HG03280 (cell line): ENCODE data around the gene KRT80.

Experiments
- ATAC-seq: cut with Tn5 transposase; IDR thresholded peaks from one replicate; pipeline ENCODE4 v1.9.1; 2021; ENCODE audit warnings: mild to moderate bottlenecking, moderate library complexity; ENCODE audit not compliant: unreplicated experiment

KRT80 gene

DNA sequence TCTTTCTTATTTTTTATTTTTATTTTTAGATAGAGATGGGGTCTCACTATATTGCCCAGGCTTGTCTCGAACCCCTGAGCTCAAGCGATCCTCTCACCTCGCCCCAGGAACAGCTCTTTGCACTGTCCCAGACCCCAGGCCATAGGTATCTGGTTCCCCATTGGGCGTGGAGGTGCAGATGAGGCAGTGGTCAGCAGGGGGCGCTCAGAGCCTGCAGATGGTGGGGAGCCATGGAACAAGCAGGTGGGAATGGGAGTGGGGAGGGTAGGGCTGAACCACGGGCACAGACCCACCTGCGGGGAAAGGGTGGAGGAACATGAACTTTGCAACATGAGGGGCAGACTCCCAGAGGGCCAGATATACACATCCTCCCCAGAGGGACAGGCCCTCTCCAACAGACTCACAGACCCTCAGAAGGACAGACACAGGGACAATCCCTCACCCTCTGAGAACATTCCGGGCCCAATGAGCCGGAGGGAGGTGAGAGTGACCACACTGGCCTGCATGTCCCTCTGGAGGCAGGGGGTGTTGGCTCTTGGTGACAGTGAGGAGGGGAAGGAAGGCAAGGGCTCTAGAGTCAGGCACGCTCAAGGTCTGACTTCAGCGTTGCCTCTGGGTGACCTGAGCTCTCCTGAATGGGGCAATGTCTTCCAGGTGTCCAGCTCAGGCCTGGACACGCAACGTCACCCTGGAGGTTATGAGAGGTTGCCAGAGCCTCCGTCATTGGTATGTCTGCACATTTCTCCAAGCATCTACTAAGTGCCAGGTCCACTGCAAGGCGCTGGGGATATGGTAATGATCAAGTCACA, 34.9 kb downstream of the KRT80 start:
- ATAC-seq: no peak

- no peak for ATAC-seq
These were observed 35.5 kb downstream of the KRT80 start for GRCh38 chr12:52156311-52156710.

- ATAC-seq: no peak
These were observed 36.6 kb downstream of the KRT80 start for GRCh38 chr12:52155048-52155868.

- ATAC-seq: no peak
These were observed 38.9 kb downstream of the KRT80 start for GRCh38 chr12:52152905-52153317.

DNA sequence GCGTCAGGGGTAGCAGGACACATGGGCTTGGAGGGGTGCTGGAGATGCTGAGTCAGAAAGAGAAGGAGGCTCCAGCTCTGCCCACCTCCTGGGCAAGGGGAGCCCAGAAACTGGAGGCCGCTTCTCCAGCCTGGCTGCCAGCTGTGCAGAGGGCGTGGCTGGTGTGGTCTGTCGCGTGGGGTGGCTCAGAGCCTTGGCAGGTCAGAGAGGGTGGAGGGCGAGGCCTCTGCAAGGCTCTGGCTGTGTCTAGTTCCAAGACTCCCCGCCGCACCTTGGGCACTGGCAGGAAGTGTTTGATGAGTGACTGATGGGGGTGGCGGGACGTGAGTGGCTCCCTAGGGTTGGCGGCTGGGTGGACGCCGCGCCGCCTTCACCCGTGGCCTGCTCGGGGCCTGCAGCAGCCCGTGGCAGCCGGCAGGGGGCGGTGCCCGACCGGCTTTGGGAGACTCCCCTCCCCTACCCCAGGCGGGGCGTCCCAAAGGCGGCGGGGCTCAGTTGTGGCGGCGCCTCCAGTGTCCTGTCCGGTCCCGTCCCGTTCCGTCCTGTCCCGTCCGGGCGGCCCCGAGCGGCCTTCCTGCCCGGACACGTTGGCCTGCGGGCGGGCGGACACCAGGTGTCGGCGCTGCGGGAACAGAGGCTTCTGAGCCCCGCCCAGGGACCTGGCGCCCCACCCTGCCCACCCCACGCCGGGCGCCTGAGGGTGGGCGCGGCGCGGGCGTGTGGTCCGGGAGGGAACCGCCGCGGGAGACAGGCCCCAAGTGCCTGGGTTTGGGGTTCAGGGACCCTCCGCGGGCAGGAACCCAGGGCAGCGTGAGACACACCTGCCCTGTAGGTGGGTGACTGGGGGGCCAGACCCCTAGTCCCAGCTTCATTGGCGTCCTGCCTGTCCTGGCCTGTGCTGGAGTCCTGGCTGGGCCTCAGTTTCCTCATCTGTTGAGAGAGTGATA, 39.7 kb downstream of the KRT80 start:
- ATAC-seq: no peak

DNA sequence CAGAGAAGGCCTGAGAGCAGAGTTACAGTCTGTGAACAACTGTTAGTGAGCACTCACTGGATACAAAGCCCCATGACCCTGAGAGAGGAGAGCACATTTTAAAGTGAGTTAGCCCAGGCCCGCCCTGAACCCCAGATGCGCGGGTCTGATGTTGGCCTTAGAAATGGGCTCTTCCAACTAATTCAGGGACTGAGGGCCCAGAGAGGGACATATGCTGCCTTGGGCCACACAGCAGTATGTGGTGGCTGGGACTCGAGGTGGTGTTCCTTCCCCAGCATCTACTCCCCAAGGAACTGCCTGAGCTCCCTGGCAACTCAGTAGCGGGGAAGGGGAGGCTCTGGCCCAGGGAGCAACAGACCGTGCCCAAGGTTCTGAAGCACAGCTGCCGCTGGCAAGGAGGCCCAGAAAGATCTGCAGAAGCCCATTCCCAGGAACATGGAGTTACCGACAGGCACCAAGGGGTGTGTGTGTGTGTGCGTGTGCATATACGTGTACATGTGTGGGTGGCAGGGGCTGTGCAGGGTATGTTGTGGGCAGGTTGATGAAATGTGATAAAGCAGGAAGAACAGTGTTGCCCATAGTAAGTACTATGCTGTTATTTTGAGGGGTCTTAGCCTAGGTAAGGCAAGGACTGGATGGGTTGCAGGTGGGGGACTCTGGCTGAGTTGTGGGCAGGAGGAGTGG, 40.5 kb downstream of the KRT80 start:
- no peak for ATAC-seq

- ATAC-seq: no peak
These were observed 42.1 kb downstream of the KRT80 start for GRCh38 chr12:52149651-52150241.

GRCh38 chr12:52149182-52149641, 42.6 kb downstream of the KRT80 start:
- no peak for ATAC-seq

GRCh38 chr12:52148464-52149181, 43.2 kb downstream of the KRT80 start:
- no peak for ATAC-seq

GRCh38 chr12:52147964-52148463, 43.8 kb downstream of the KRT80 start:
- ATAC-seq: no peak

DNA sequence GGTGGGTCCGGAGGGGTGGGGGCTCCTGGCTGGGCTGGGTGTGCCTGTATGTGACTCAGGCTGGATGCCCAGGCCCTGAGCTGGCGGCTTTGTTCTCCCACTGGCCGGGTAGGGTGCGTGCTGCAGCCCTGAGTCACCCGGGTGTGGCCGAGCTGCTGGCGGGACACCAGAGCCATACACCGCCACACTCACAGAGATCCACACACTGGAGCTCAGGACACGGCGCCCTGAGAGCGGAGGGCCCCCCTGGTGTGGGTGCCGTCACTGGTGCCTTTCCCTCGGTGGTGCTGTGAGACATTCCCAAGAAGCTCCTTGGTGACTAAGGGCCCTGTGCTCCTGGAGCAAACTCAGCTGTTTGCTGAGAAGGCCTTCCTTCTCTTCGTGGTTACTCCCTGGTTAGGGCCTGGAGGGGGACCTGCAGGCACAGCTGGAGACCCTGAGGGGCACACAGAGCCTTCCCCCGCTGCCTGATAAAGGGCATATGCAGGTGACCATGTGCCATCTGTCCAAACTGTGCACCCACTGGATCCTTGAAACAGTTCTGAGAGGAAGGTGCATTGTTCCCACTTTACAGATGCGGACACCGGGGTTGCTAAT, 44.3 kb downstream of the KRT80 start:
- ATAC-seq: no peak

DNA sequence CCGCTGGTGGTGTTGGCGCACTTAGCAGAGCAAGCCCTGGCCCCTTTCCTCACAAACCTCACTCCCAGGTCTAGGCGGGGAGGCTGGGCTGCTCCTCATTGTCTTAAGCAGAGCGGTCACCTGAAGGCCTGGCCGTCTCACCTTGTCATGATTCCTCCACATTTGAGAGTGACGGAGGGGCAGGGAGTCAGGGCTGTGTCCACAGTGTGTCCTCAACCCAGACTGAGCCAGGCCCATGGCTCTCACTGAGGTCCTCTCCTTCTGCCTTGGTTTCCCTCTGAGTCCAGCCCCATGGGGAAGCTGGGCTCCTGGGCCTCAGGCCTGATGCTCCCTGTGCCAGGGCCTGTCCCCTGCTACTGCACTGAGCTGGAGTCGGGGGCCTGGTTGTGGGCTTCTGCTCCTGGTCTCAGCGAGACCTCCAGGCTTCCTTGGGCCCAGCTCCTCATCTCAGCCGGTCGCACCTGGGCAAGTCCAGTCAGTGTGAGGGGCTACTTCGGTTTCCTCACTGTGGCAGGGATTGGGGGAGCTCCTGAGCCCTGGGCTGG, 44.9 kb downstream of the KRT80 start:
- ATAC-seq: no peak

GRCh38 chr12:52146089-52146821, 45.6 kb downstream of the KRT80 start:
- ATAC-seq: no peak

GRCh38 chr12:52145228-52146088, 46.4 kb downstream of the KRT80 start:
- no peak for ATAC-seq

DNA sequence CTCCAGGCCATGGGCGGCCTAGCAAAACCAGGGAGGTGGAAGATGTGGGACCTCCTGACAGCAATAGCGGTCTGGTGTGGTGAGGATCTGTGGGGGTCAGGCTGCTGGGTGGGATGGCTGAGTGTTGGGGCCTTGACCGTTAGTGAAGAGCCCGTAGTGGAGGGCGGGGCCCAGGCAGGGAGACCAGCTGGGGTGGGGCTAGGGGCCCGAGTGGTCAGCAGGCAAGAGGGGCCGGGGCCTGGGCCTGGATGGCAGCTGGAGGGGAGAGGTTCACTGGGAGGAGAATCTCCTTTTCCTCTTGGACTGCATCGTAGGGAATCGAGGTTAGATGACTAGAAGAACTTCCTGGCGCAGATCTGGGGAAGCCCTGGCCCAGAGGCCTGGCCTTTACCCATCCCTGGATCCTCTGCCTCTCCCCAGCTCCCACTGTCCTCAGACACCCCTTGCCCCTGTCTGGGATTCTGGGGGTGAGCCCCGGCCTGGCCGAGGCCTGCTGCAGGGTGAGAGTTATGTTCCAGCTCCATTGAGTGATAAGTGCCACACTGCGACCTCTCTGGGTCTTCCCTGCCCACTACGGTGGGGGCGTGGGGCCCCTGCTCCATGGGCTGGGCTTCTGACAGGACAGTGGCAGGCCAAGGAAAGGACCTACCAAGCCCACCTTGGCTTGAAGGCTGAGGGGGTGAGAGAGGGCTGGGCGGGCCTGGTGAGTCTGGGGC, 47.1 kb downstream of the KRT80 start:
- no peak for ATAC-seq

DNA sequence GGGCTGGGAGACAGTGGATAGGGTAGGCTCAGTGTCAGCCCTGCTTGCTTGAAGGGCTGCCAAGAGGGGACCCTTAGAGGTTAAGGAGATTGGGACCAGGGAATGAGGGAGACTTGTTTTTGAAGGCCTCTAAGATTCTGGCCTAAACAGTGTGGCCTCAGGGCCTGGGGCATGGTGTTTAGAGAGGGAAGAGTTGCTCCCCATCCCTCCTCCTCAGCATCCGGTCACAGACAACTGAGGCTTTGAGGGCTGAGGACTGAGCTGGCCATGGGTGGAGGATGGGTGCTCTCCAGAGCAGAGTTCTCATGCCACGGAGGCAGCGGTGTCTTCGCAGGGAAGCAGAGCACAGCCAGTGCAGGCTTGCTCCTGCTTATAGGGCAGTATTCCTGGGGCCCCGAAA, 49.4 kb downstream of the KRT80 start:
- ATAC-seq: no peak
